ENCODE measurements around the gene KRTAP1-3.

GRCh38 chr17:41073676-41074075, 39.0 kb upstream of the KRTAP1-3 start:
- TF ChIP-seq CTCF (IDR thresholded peaks at IDR 0.05; ENCODE audit: low read length) (no peak), EZH2 (optimal IDR thresholded peaks at IDR 0.05; ENCODE audit: low read depth, low read length) (no peak)

Measured in MM.1S (cell line).